Keratinocyte (primary cell): Measurements from ENCODE around the gene RNF19B. TPM values are rescaled to one million over a fixed set of nuclear protein-coding genes. Genes with fewer than 3 reads are reported as not detected.

Source experiments
- DNase-seq: peaks from one replicate; pipeline ENCODE4 v3.0.0-alpha.2; 2011; ENCODE audit warnings: low read depth, missing footprints, low spot score
- FAIRE-seq: peaks from 2 replicates; lab custom pipeline; 2011; peaks lifted over from hg19 to GRCh38; lab: Jason Lieb, UNC
- H2AFZ ChIP-seq: 2 replicates; pipeline ENCODE4 v1.6.0; 2012; ENCODE audit warnings: low read length, control low read depth, inconsistent platforms; ENCODE audit not compliant: control insufficient read depth
- H3K27ac ChIP-seq: 2 replicates; pipeline ENCODE4 v1.5.1; 2011; ENCODE audit warnings: low read length; ENCODE audit not compliant: control insufficient read depth, insufficient read depth
- H3K27me3 ChIP-seq: 3 replicates; pipeline ENCODE4 v1.6.0; 2011; ENCODE audit warnings: low read length; ENCODE audit not compliant: control insufficient read depth, insufficient read depth; ENCODE audit errors: extremely low read depth
- H3K36me3 ChIP-seq, 2 experiments: 2 replicates in 1 of 2; 3 replicates in 1 of 2; pipeline ENCODE4 v1.5.1; 2011; ENCODE audit warnings: low read length in 2 of 2, mild to moderate bottlenecking in 1 of 2; ENCODE audit not compliant: control insufficient read depth in 2 of 2, insufficient read depth in 2 of 2; ENCODE audit errors: extremely low read depth in 1 of 2
- H3K4me1 ChIP-seq: 3 replicates; pipeline ENCODE4 v1.5.1; 2011; ENCODE audit warnings: low read length; ENCODE audit not compliant: control insufficient read depth, insufficient read depth; ENCODE audit errors: extremely low read depth
- H3K4me2 ChIP-seq: 3 replicates; pipeline ENCODE4 v1.6.0; 2011; ENCODE audit warnings: low read depth, low read length; ENCODE audit not compliant: control insufficient read depth, insufficient read depth; ENCODE audit errors: extremely low read depth
- H3K4me3 ChIP-seq, 3 experiments: fragments of 200-600 bp in 1 of 3; sonication (generic) in 1 of 3; 2 replicates in 2 of 3; 3 replicates in 1 of 3; pipeline ENCODE4 v1.5.1; 2011 to 2016; ENCODE audit warnings: low read length in 3 of 3, mild to moderate bottlenecking in 3 of 3, control low read depth in 2 of 3, inconsistent platforms in 1 of 3, low read depth in 1 of 3, mixed read lengths in 1 of 3, mixed run types in 1 of 3, moderate library complexity in 1 of 3; ENCODE audit not compliant: control insufficient read depth in 2 of 3, insufficient read depth in 2 of 3; ENCODE audit errors: extremely low read depth in 1 of 3
- H3K79me2 ChIP-seq: 2 replicates; pipeline ENCODE4 v1.6.0; 2012; ENCODE audit warnings: low read length; ENCODE audit not compliant: control insufficient read depth, insufficient read depth
- H3K9ac ChIP-seq: 3 replicates; pipeline ENCODE4 v1.6.0; 2011; ENCODE audit warnings: low read length; ENCODE audit not compliant: control insufficient read depth, insufficient read depth; ENCODE audit errors: extremely low read depth
- H3K9me1 ChIP-seq: 3 replicates; pipeline ENCODE4 v1.6.0; 2011; ENCODE audit warnings: low read length; ENCODE audit not compliant: control insufficient read depth, insufficient read depth; ENCODE audit errors: extremely low read depth
- H3K9me3 ChIP-seq: 2 replicates; pipeline ENCODE4 v1.5.1; 2012; ENCODE audit warnings: low read depth, low read length; ENCODE audit not compliant: control insufficient read depth
- H4K20me1 ChIP-seq: 3 replicates; pipeline ENCODE4 v1.6.0; 2011; ENCODE audit warnings: low read length; ENCODE audit not compliant: control insufficient read depth, insufficient read depth; ENCODE audit errors: extremely low read depth
- CTCF ChIP-seq, 3 experiments: IDR thresholded peaks in 1 of 3; conservative IDR thresholded peaks in 1 of 3; optimal IDR thresholded peaks in 1 of 3; 2 replicates in 2 of 3; 3 replicates in 1 of 3; pipeline versions ENCODE3 to v1.5.1; 2011; ENCODE audit warnings: low read length in 3 of 3, mild to moderate bottlenecking in 3 of 3, moderate library complexity in 2 of 3, control low read depth in 1 of 3, inconsistent platforms in 1 of 3; ENCODE audit not compliant: insufficient read depth in 2 of 3; ENCODE audit errors: extremely low read depth in 1 of 3
- EZH2 ChIP-seq: IDR thresholded peaks from one replicate; pipeline ENCODE4 v1.6.1; 2012; ENCODE audit warnings: inconsistent platforms, mild to moderate bottlenecking, low read length, moderate library complexity
- dilution Hi-C: fragments of 300-500 bp; cut with MboI; formaldehyde crosslinking; loops from one replicate; pipeline ENCODE4 v1.7.0; 2020; ENCODE audit warnings: low sequenced_read_pairs; ENCODE audit not compliant: extremely low pct_ligation_motif_present
- polyA plus RNA-seq, 5 experiments: library from polyadenylated mRNA; depleted of rRNA in 3 of 5; stranded (reverse) in 3 of 5; stranded (forward) in 1 of 5; unstranded in 1 of 5; fragments of >200 nt; gene quantifications; 1 replicate in 1 of 5; 2 replicates in 3 of 5; 3 replicates in 1 of 5; pipeline versions ENCODE4 v1.2.1 to v1.2.3, GENCODE V29; 2011 to 2012; ENCODE audit warnings: missing spikeins in 2 of 5, low read depth in 1 of 5, low replicate concordance in 1 of 5

The RNF19B gene
- polyA plus RNA-seq, 1 donor (not counting 4 experiments of a cell fraction or from before 2014, with no cell fraction given): 33.5 TPM

- H2AFZ ChIP-seq: no peak overlapping the region
- peaks cover 83% of the 10 kb centered on the region for H3K79me2 ChIP-seq
- no peaks in the 10 kb centered on the region for H3K27me3 ChIP-seq
- H3K27ac ChIP-seq: no peak overlapping the region
- peaks cover 20% of the 10 kb centered on the region for H4K20me1 ChIP-seq
- peaks cover 36% of the 10 kb centered on the region for H3K4me1 ChIP-seq
- H3K9ac ChIP-seq: no peak overlapping the region
- peaks cover 1 to 9% of the 10 kb centered on the region in 2 experiments for H3K36me3 ChIP-seq
- dilution Hi-C loops: no loop called here
- no peaks in the 10 kb centered on the region for H3K9me3 ChIP-seq
- H3K4me3 ChIP-seq: no peak overlapping the region
- DNase-seq (no peak), FAIRE-seq (no peak)
- H3K4me2 ChIP-seq: no peak overlapping the region
- peaks cover 2% of the 10 kb centered on the region for H3K9me1 ChIP-seq
- TF ChIP-seq CTCF (optimal IDR thresholded peaks at IDR 0.05 in 1 of 3, IDR thresholded peaks at IDR 0.05 in 1 of 3, conservative IDR thresholded peaks at IDR 0.05 in 1 of 3; ENCODE audit: extremely low read depth in 1 of 3, insufficient read depth in 2 of 3, low read length in 3 of 3) (no peak), EZH2 (no peak)
Measured at GRCh38 chr1:32957017-32957416, 7.6 kb downstream of the RNF19B start.

GRCh38 chr1:32954168-32954567, 10.4 kb downstream of the RNF19B start:
- H3K9me3 ChIP-seq: no peaks in the 10 kb centered on the region
- H2AFZ ChIP-seq: no peak overlapping the region
- dilution Hi-C loops: no loop called here
- H3K4me1 ChIP-seq: peaks cover 33% of the 10 kb centered on the region
- H3K27me3 ChIP-seq: no peaks in the 10 kb centered on the region
- H4K20me1 ChIP-seq: peaks cover 17% of the 10 kb centered on the region
- peaks cover 84% of the 10 kb centered on the region for H3K79me2 ChIP-seq
- H3K4me2 ChIP-seq: no peak overlapping the region
- no peak overlapping the region for H3K4me3 ChIP-seq
- peak overlapping the region; percentile 43 for H3K9ac ChIP-seq
- no peak for TF ChIP-seq EZH2
- TF ChIP-seq CTCF (optimal IDR thresholded peaks at IDR 0.05 in 1 of 3, IDR thresholded peaks at IDR 0.05 in 1 of 3, conservative IDR thresholded peaks at IDR 0.05 in 1 of 3; ENCODE audit: extremely low read depth in 1 of 3, insufficient read depth in 2 of 3, low read length in 3 of 3): no peak
- H3K36me3 ChIP-seq: peaks cover 3 to 12% of the 10 kb centered on the region in 2 experiments
- peaks cover 7% of the 10 kb centered on the region for H3K9me1 ChIP-seq
- peak overlapping the region; percentile 75 for H3K27ac ChIP-seq
- DNase-seq (peak; percentile 81), FAIRE-seq (peak; percentile 26)
